H1 (cell line): ENCODE data around the gene PTH1R. TPM values are rescaled to one million over a fixed set of nuclear protein-coding genes. Genes with fewer than 3 reads are reported as not detected.

Experiments used
- CTCF ChIA-PET: fragments of 300-600 bp; sonication (Branson Sonifier 250); formaldehyde crosslinking; loops from one replicate; lab custom pipeline; 2021; ENCODE audit not compliant: partially characterized antibody; lab: Charles Lee
- POLR2A ChIA-PET: fragments of 300-600 bp; sonication (Branson Sonifier 250); formaldehyde crosslinking; loops from one replicate; lab custom pipeline; 2021; ENCODE audit warnings: inconsistent platforms; ENCODE audit not compliant: partially characterized antibody; lab: Charles Lee
- DNase-seq, 2 experiments: peaks; one replicate each; pipeline versions ENCODE4 v3.0.0 to v3.0.0-alpha.2; 2010 to 2022; ENCODE audit warnings: low spot score in 2 of 2, low read depth in 1 of 2, mixed read lengths in 1 of 2
- FAIRE-seq: peaks from 2 replicates; lab custom pipeline; 2011; peaks lifted over from hg19 to GRCh38; lab: Jason Lieb, UNC
- H2AFZ ChIP-seq: 2 replicates; pipeline ENCODE4 v1.8.1; 2012; ENCODE audit warnings: low read length, inconsistent platforms
- H2AK5ac ChIP-seq: 2 replicates; pipeline ENCODE4 v1.6.1; 2013; ENCODE audit warnings: low read depth, low read length
- H2BK120ac ChIP-seq: replicated peaks from 2 replicates; pipeline ENCODE3; 2013; ENCODE audit warnings: low read depth, low read length, inconsistent platforms
- H2BK12ac ChIP-seq: 2 replicates; pipeline ENCODE4 v1.6.1; 2013; ENCODE audit warnings: low read depth, low read length
- H2BK15ac ChIP-seq: 2 replicates; pipeline ENCODE4 v1.6.1; 2013; ENCODE audit warnings: low read length
- H2BK20ac ChIP-seq: 2 replicates; pipeline ENCODE4 v1.6.1; 2013; ENCODE audit warnings: low read length
- H2BK5ac ChIP-seq: 2 replicates; pipeline ENCODE4 v1.6.1; 2013; ENCODE audit warnings: low read depth, low read length
- H3K14ac ChIP-seq: 2 replicates; pipeline ENCODE4 v1.6.1; 2013; ENCODE audit warnings: inconsistent platforms; ENCODE audit not compliant: insufficient read length
- H3K18ac ChIP-seq: 2 replicates; pipeline ENCODE4 v1.6.1; 2013; ENCODE audit warnings: low read length; ENCODE audit errors: extremely low read depth
- H3K23ac ChIP-seq: 2 replicates; pipeline ENCODE4 v1.6.1; 2013; ENCODE audit warnings: inconsistent platforms; ENCODE audit not compliant: insufficient read length
- H3K23me2 ChIP-seq: 2 replicates; pipeline ENCODE4 v1.6.1; 2013; ENCODE audit warnings: low read depth, low read length
- H3K27ac ChIP-seq: 2 replicates; pipeline ENCODE4 v1.6.1; 2011; ENCODE audit warnings: low read depth, low read length, inconsistent platforms
- H3K27me3 ChIP-seq, 4 experiments: replicated peaks in 1 of 4; 1 replicate in 1 of 4; 2 replicates in 3 of 4; pipeline versions ENCODE4 v1.6.1 to v1.8.1; 2011 to 2013; ENCODE audit warnings: low read length in 3 of 4, mild to moderate bottlenecking in 3 of 4, inconsistent platforms in 2 of 4, mixed read lengths in 2 of 4, moderate library complexity in 1 of 4; ENCODE audit not compliant: control insufficient read depth in 3 of 4, insufficient read depth in 3 of 4; ENCODE audit errors: extremely low read depth in 1 of 4
- H3K36me3 ChIP-seq, 4 experiments: 2 replicates each; pipeline versions ENCODE4 v1.6.1 to v1.8.1; 2011 to 2013; ENCODE audit warnings: mild to moderate bottlenecking in 4 of 4, low read length in 3 of 4, moderate library complexity in 2 of 4, control low read depth in 1 of 4, inconsistent platforms in 1 of 4; ENCODE audit not compliant: insufficient read depth in 4 of 4, control insufficient read depth in 2 of 4
- H3K4ac ChIP-seq: replicated peaks from 2 replicates; pipeline ENCODE3; 2013; ENCODE audit warnings: low read length, low read depth, mixed read lengths, inconsistent platforms; ENCODE audit not compliant: insufficient read length
- H3K4me1 ChIP-seq, 4 experiments: replicated peaks in 1 of 4; 1 replicate in 1 of 4; 2 replicates in 3 of 4; pipeline versions ENCODE4 v1.6.1 to v1.8.1; 2011 to 2013; ENCODE audit warnings: low read length in 3 of 4, inconsistent platforms in 2 of 4, mixed read lengths in 1 of 4; ENCODE audit not compliant: insufficient read depth in 4 of 4, control insufficient read depth in 3 of 4
- H3K4me2 ChIP-seq, 2 experiments: 2 replicates each; pipeline versions ENCODE4 v1.6.1 to v1.8.1; 2011 to 2013; ENCODE audit warnings: low read depth in 2 of 2, low read length in 2 of 2, control low read depth in 1 of 2, inconsistent platforms in 1 of 2, mild to moderate bottlenecking in 1 of 2; ENCODE audit not compliant: insufficient read depth in 1 of 2
- H3K4me3 ChIP-seq, 4 experiments: fragments of 200-600, 300-600 bp in 1 of 4; sonication (generic), shearing (Covaris generic), sonication (Bioruptor Twin) in 1 of 4; 2 replicates each; pipeline versions ENCODE4 v1.5.1 to v1.8.1; 2011 to 2016; ENCODE audit warnings: low read length in 4 of 4, low read depth in 3 of 4, control low read depth in 2 of 4, inconsistent platforms in 2 of 4, mild to moderate bottlenecking in 2 of 4, mixed read lengths in 1 of 4, moderate library complexity in 1 of 4; ENCODE audit not compliant: insufficient read depth in 2 of 4; ENCODE audit errors: extremely low read depth in 1 of 4
- H3K56ac ChIP-seq: replicated peaks from 2 replicates; pipeline ENCODE3; 2013; ENCODE audit warnings: low read depth, mild to moderate bottlenecking, mixed read lengths, low read length, inconsistent platforms; ENCODE audit not compliant: insufficient read length
- H3K79me1 ChIP-seq: 2 replicates; pipeline ENCODE4 v1.6.1; 2013; ENCODE audit warnings: low read depth, low read length, control low read depth
- H3K79me2 ChIP-seq, 2 experiments: 2 replicates each; pipeline versions ENCODE4 v1.6.1 to v1.8.1; 2012 to 2013; ENCODE audit warnings: low read length in 2 of 2, mild to moderate bottlenecking in 2 of 2, inconsistent platforms in 1 of 2; ENCODE audit not compliant: insufficient read depth in 2 of 2, control insufficient read depth in 1 of 2
- H3K9ac ChIP-seq, 4 experiments: replicated peaks in 1 of 4; 1 replicate in 1 of 4; 2 replicates in 3 of 4; pipeline versions ENCODE4 v1.6.1 to v1.8.1; 2011 to 2013; ENCODE audit warnings: low read depth in 3 of 4, low read length in 3 of 4, control low read depth in 2 of 4, mild to moderate bottlenecking in 2 of 4, moderate library complexity in 2 of 4, inconsistent platforms in 1 of 4; ENCODE audit errors: extremely low read depth in 1 of 4
- H3K9me3 ChIP-seq, 2 experiments: 2 replicates each; pipeline versions ENCODE4 v1.6.1 to v1.8.1; 2012 to 2013; ENCODE audit warnings: mild to moderate bottlenecking in 2 of 2, moderate library complexity in 2 of 2, control low read depth in 1 of 2, inconsistent platforms in 1 of 2, low read depth in 1 of 2, low read length in 1 of 2, mixed read lengths in 1 of 2; ENCODE audit not compliant: insufficient read depth in 2 of 2
- H4K20me1 ChIP-seq, 2 experiments: replicated peaks in 1 of 2; 2 replicates each; pipeline versions ENCODE3 to v1.8.1; 2011 to 2013; ENCODE audit warnings: inconsistent platforms in 2 of 2, low read length in 2 of 2, mild to moderate bottlenecking in 1 of 2; ENCODE audit not compliant: insufficient read depth in 2 of 2, control insufficient read depth in 1 of 2
- H4K5ac ChIP-seq: 2 replicates; pipeline ENCODE4 v1.6.1; 2013; ENCODE audit warnings: low read length, low read depth, mixed read lengths, inconsistent platforms; ENCODE audit not compliant: insufficient read length
- H4K8ac ChIP-seq: 2 replicates; pipeline ENCODE4 v1.8.0; 2013; ENCODE audit warnings: mild to moderate bottlenecking, moderate library complexity, low read length, inconsistent platforms; ENCODE audit not compliant: insufficient read depth; ENCODE audit errors: extremely low read depth
- H4K91ac ChIP-seq: replicated peaks from 2 replicates; pipeline ENCODE3; 2013; ENCODE audit warnings: low read length, mixed read lengths, inconsistent platforms; ENCODE audit not compliant: insufficient read length
- BRCA1 ChIP-seq: IDR thresholded peaks from 2 replicates; pipeline ENCODE4 v1.6.1; 2012; ENCODE audit warnings: low read depth, low read length, improper control_type of control experiment
- CEBPB ChIP-seq: IDR thresholded peaks from 2 replicates; pipeline ENCODE4 v1.6.1; 2012; ENCODE audit warnings: low read depth, low read length
- CHD2 ChIP-seq: IDR thresholded peaks from 2 replicates; pipeline ENCODE4 v1.6.1; 2012; ENCODE audit warnings: low read length, improper control_type of control experiment
- KDM5A ChIP-seq: fragments of 200-600 bp; IDR thresholded peaks from 2 replicates; pipeline ENCODE4 v1.7.1; 2012; ENCODE audit warnings: mild to moderate bottlenecking, low read length, inconsistent platforms, mixed read lengths
- POLR2A ChIP-seq, 2 experiments: IDR thresholded peaks; 1 replicate in 1 of 2; 2 replicates in 1 of 2; pipeline ENCODE4 v1.6.1; 2011; ENCODE audit warnings: low read depth in 2 of 2, low read length in 2 of 2, mild to moderate bottlenecking in 2 of 2; ENCODE audit errors: control extremely low read depth in 1 of 2
- POLR2AphosphoS5 ChIP-seq: IDR thresholded peaks from 2 replicates; pipeline ENCODE4 v1.6.1; 2011; ENCODE audit warnings: low read depth, low read length
- POU5F1 ChIP-seq: IDR thresholded peaks from 2 replicates; pipeline ENCODE4 v1.6.1; 2011; ENCODE audit warnings: low read depth, mild to moderate bottlenecking, low read length, moderate library complexity
- RAD21 ChIP-seq, 2 experiments: IDR thresholded peaks in 1 of 2; conservative IDR thresholded peaks in 1 of 2; 2 replicates each; pipeline ENCODE4 v1.6.1; 2011; ENCODE audit warnings: low read depth in 2 of 2, low read length in 2 of 2, improper control_type of control experiment in 1 of 2, inconsistent platforms in 1 of 2, mild to moderate bottlenecking in 1 of 2, moderate library complexity in 1 of 2
- RXRA ChIP-seq: IDR thresholded peaks from 2 replicates; pipeline ENCODE4 v1.6.1; 2011; ENCODE audit warnings: low read depth, mild to moderate bottlenecking, low read length, moderate library complexity; ENCODE audit not compliant: insufficient read depth
- SAP30 ChIP-seq: fragments of 300-600 bp; sonication (generic); IDR thresholded peaks from 2 replicates; pipeline ENCODE4 v1.7.1; 2012; ENCODE audit warnings: low read length, moderate library complexity, mild to moderate bottlenecking, inconsistent platforms; ENCODE audit not compliant: insufficient read depth, insufficient replicate concordance
- SIRT6 ChIP-seq: IDR thresholded peaks from one replicate; pipeline ENCODE4 v1.7.1; 2012; ENCODE audit warnings: low read length, inconsistent platforms
- TAF1 ChIP-seq: IDR thresholded peaks from 2 replicates; pipeline ENCODE4 v1.6.1; 2011; ENCODE audit warnings: mild to moderate bottlenecking, low read depth, low read length
- TEAD4 ChIP-seq: IDR thresholded peaks from 2 replicates; pipeline ENCODE4 v1.6.1; 2012; ENCODE audit warnings: low read depth, low read length, inconsistent platforms, mixed read lengths
- WGBS, 2 experiments: shearing (Covaris generic) in 1 of 2; methylation state at CpG; one replicate each; pipeline versions ENCODE4 v1.1.6 to v1.1.7; 2013 to 2015; ENCODE audit warnings: low lambda C conversion rate in 2 of 2, mixed read lengths in 2 of 2, inconsistent platforms in 1 of 2, low coverage in 1 of 2, missing lambda C conversion rate in 1 of 2; ENCODE audit not compliant: insufficient replicate concordance in 2 of 2, insufficient coverage in 1 of 2, insufficient read length in 1 of 2; ENCODE audit errors: extremely low coverage in 1 of 2, missing lambda C conversion rate in 1 of 2; 5-methylcytosine and 5-hydroxymethylcytosine counted together
- polyA plus RNA-seq, 7 experiments: library from polyadenylated mRNA; depleted of rRNA in 3 of 7; stranded (reverse) in 5 of 7; unstranded in 2 of 7; fragments of >200 nt in 5 of 7; fragments of 200-250 nt in 2 of 7; gene quantifications; 1 replicate in 5 of 7; 2 replicates in 1 of 7; 4 replicates in 1 of 7; pipeline versions ENCODE4 v1.2.1 to v1.2.3, GENCODE V29; 2011 to 2013; ENCODE audit warnings: missing spikeins in 2 of 7, mixed read lengths in 2 of 7
- total RNA-seq: library from RNA; stranded (reverse); fragmentation: NEBNext Ultra II Directional; extraction: Animal tissue kit (Norgen Biotek cat#: 25700); gene quantifications from 2 replicates; pipeline ENCODE4 v1.2.1, GENCODE V29; 2021

Gene PTH1R
- total and polyA plus RNA-seq, 2 of the 8 experiments (the other 6 are each of a cell fraction or from before 2014, with no cell fraction given), result 0.57 to 1.5 TPM

DNA sequence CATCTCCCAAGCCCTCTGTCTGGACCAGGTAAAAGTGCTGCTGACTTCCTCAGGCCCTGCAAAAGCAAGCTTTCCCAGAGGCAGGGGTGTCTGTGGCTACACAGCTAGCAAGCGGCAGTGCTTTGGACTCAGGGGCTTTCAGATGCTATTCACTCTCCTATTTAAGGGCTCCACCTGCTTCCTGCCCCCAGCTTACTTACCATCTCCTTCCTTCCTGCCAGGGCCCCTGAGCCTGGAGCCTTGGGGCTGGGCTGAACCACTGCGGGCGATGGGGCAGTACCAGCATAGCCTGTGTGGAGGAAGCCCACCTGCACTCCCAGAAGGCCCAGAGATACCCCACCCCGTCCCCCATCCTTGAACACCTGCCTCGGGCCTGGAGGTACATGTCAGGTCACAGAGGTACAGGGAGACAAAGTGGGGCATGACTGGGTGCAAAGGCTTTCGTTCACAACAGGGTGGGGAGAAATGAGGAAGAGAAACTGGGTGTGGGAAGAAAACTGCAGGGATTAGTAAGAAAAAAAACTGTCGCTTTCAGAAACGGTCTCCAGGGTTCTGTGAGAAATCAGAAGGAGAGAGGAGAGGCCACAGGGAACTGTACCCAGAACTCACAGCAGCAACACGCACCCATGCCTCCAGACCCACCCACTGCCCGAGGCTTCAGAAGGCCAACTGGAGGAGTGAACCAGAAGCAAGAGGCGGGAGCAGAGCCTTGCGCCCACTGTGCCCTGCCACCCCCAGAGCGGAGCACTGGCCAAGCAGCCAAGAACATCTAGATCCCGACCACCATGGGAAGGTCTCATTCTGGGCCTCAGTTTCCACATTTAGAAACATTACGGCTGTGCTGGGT is 49.6 kb downstream of the PTH1R start:
- Histone ChIP-seq H3K27ac (0 out of 2 replicates have a peak overlapping the region, but pooled peaks have one; percentile 11), H3K79me2 (peaks cover 0 to 24% of the 10 kb centered on the region in 2 experiments; a peak in 1 of 4 replicates), H2BK15ac (no peak overlapping the region), H2BK120ac (no peak overlapping the region), H3K79me1 (peaks cover 16% of the 10 kb centered on the region), H2BK20ac (no peak overlapping the region), H3K23me2 (no peaks in the 10 kb centered on the region), H2BK5ac (no peak overlapping the region), H3K4me3 (no peak overlapping the region), H3K4me2 (no peak overlapping the region), H2AFZ (no peak overlapping the region), H3K9ac (no peak overlapping the region), H3K56ac (no peak overlapping the region), H4K20me1 (peaks cover 9 to 11% of the 10 kb centered on the region in 2 experiments), H3K9me3 (no peaks in the 10 kb centered on the region), H4K5ac (no peak overlapping the region), H3K23ac (no peak overlapping the region), H3K4me1 (peaks cover 0 to 4% (median 0%) of the 10 kb centered on the region in 4 experiments; a peak in 1 of 7 replicates), H4K91ac (no peak overlapping the region), H4K8ac (peak overlapping the region; percentile 9; the same call in 1 of the 2 replicates), H2BK12ac (no peak overlapping the region), H3K27me3 (no peaks in the 10 kb centered on the region), H3K14ac (no peak overlapping the region), H3K36me3 (peaks cover 11 to 16% (median 13%) of the 10 kb centered on the region in 4 experiments), H3K4ac (no peak overlapping the region), H2AK5ac (no peak overlapping the region), H3K18ac (no peak overlapping the region)
- ChIA-PET POLR2A (interaction anchor here (0.6 to 1.3 kb wide), 2 partner anchors 83 to 84 kb away, joined by 3 to 5 read pairs; no protein-coding TSS in a partner anchor), CTCF (interaction anchor here (0.9 to 9.9 kb wide), 4 partner anchors 32 to 73 kb away, joined by 3 to 104 read pairs (median 4); no protein-coding TSS in a partner anchor)
- FAIRE-seq, result no peak
- no peak for DNase-seq
- 89% methylated on average over 15 of the region's 15 CpGs; no CpG with 5 or more reads in 1 of the 2 experiments for WGBS, 2 experiments
- TF ChIP-seq TAF1 (no peak), CEBPB (no peak), BRCA1 (no peak), KDM5A (no peak), POLR2AphosphoS5 (no peak), SAP30 (no peak), POLR2A (IDR thresholded peaks at IDR 0.05; ENCODE audit: control extremely low read depth in 1 of 2, low read depth in 2 of 2, low read length in 2 of 2) (no peak), TEAD4 (no peak), RXRA (no peak), SIRT6 (no peak), RAD21 (IDR thresholded peaks at IDR 0.05 in 1 of 2, conservative IDR thresholded peaks at IDR 0.05 in 1 of 2; ENCODE audit: low read depth in 2 of 2, low read length in 2 of 2) (no peak), POU5F1 (no peak), CHD2 (no peak)
